Skeletal muscle tissue (tissue), 4 donors: ENCODE data around the gene PPFIBP1. TPM values are rescaled to one million over a fixed set of nuclear protein-coding genes. Genes with fewer than 3 reads are reported as not detected.

ENCODE experiments used
- H3K27ac ChIP-seq: one replicate; pipeline ENCODE4 v1.7.0; 2013; ENCODE audit warnings: mild to moderate bottlenecking, low read depth, low read length, inconsistent platforms
- H3K27me3 ChIP-seq, 3 donors: one replicate each; pipeline ENCODE4 v1.7.0; 2013; ENCODE audit warnings: low read length in 3 of 3; ENCODE audit not compliant: control insufficient read depth in 3 of 3, insufficient read depth in 3 of 3
- H3K36me3 ChIP-seq, 3 donors: one replicate each; pipeline ENCODE4 v1.7.0; 2013; ENCODE audit warnings: low read length in 3 of 3; ENCODE audit not compliant: control insufficient read depth in 3 of 3, insufficient read depth in 3 of 3
- H3K4me1 ChIP-seq, 3 donors: one replicate each; pipeline ENCODE4 v1.7.0; 2013; ENCODE audit warnings: low read length in 3 of 3, mild to moderate bottlenecking in 3 of 3; ENCODE audit not compliant: control insufficient read depth in 3 of 3, insufficient read depth in 3 of 3
- H3K4me3 ChIP-seq, 3 donors: one replicate each; pipeline ENCODE4 v1.7.0; 2013; ENCODE audit warnings: low read length in 3 of 3
- H3K9ac ChIP-seq, 3 donors: one replicate each; pipeline ENCODE4 v1.7.0; 2013; ENCODE audit warnings: low read length in 3 of 3, mild to moderate bottlenecking in 3 of 3, moderate library complexity in 2 of 3, low read depth in 1 of 3
- H3K9me3 ChIP-seq, 3 donors: one replicate each; pipeline ENCODE4 v1.7.0; 2013; ENCODE audit warnings: low read length in 3 of 3; ENCODE audit not compliant: control insufficient read depth in 3 of 3
- total RNA-seq: library from RNA; depleted of rRNA; stranded (reverse); fragments of >200 nt; gene quantifications from one replicate; pipeline ENCODE4 v1.2.3, GENCODE V29; 2014
- donor health status: Osteomylitis.

The PPFIBP1 gene
- total RNA-seq, 1 donor from 2014 or later: 49.1 TPM

- Histone ChIP-seq H3K4me3 (no peak overlapping the region), H3K9me3 (no peaks in the 10 kb centered on the region), H3K4me1 (peaks cover 6 to 25% (median 14%) of the 10 kb centered on the region in 3 donors), H3K27me3 (no peaks in the 10 kb centered on the region), H3K36me3 (no peaks in the 10 kb centered on the region), H3K27ac (no peak overlapping the region), H3K9ac (no peak overlapping the region)
Measured at GRCh38 chr12:27560126-27560525, 36.1 kb downstream of the PPFIBP1 start.

GRCh38 chr12:27561535-27562350 is 37.7 kb downstream of the PPFIBP1 start:
- Histone ChIP-seq H3K9ac (no peak overlapping the region), H3K4me1 (peaks cover 4 to 10% (median 5%) of the 10 kb centered on the region in 3 donors), H3K4me3 (no peak overlapping the region), H3K27me3 (no peaks in the 10 kb centered on the region), H3K9me3 (no peaks in the 10 kb centered on the region), H3K36me3 (no peaks in the 10 kb centered on the region), H3K27ac (no peak overlapping the region)

DNA sequence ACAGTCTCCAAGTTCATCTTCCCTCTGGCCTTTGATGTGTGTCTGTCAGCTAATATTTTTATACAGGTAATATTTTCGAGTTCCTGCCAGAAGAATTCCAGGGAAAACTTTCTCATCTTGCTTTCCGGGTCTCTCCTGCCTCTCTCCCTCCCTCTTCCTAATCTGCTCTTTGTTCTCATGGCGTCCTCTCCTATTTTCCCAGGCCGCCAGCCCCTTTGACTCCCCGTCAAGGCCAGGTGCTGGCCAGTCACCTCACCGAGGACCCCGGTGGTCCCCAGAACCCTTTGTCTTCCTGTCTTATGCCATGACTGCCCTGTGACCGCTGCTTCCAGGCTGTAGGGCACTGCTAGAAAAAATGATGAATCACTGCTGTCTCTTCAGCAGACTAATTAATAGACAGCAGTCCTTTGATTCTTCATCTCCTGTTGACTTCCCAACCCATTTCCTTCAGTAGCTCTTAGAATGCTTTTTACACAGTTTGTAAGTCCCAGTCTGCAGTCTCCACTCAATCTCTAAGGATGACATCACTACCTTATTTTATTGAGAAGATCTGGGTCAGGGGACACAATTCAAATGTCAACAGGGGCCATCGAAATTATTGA is 40.7 kb downstream of the PPFIBP1 start:
- no peaks in the 10 kb centered on the region for H3K36me3 ChIP-seq
- H3K4me3 ChIP-seq: no peak overlapping the region
- H3K9ac ChIP-seq: no peak overlapping the region
- peaks cover 3 to 5% (median 4%) of the 10 kb centered on the region in 3 donors for H3K4me1 ChIP-seq
- no peaks in the 10 kb centered on the region for H3K9me3 ChIP-seq
- no peaks in the 10 kb centered on the region for H3K27me3 ChIP-seq
- no peak overlapping the region for H3K27ac ChIP-seq

- Histone ChIP-seq H3K4me3 (no peak overlapping the region), H3K27ac (no peak overlapping the region), H3K27me3 (no peaks in the 10 kb centered on the region), H3K9me3 (no peaks in the 10 kb centered on the region), H3K36me3 (no peaks in the 10 kb centered on the region), H3K4me1 (peaks cover 3 to 5% (median 4%) of the 10 kb centered on the region in 3 donors), H3K9ac (no peak overlapping the region)
Measured at GRCh38 chr12:27566159-27566558, 42.2 kb downstream of the PPFIBP1 start.

GRCh38 chr12:27566626-27567025 is 42.6 kb downstream of the PPFIBP1 start:
- no peaks in the 10 kb centered on the region for H3K36me3 ChIP-seq
- H3K4me3 ChIP-seq: no peak overlapping the region
- no peaks in the 10 kb centered on the region for H3K27me3 ChIP-seq
- H3K9me3 ChIP-seq: no peaks in the 10 kb centered on the region
- peaks cover 0 to 5% (median 4%) of the 10 kb centered on the region in 3 donors for H3K4me1 ChIP-seq
- no peak overlapping the region for H3K9ac ChIP-seq
- no peak overlapping the region for H3K27ac ChIP-seq

GRCh38 chr12:27571463-27571862 is 47.5 kb downstream of the PPFIBP1 start:
- Histone ChIP-seq H3K36me3 (no peaks in the 10 kb centered on the region), H3K4me3 (no peak overlapping the region), H3K4me1 (peaks cover 0 to 4% (median 2%) of the 10 kb centered on the region in 3 donors), H3K9ac (no peak overlapping the region), H3K9me3 (no peaks in the 10 kb centered on the region), H3K27ac (no peak overlapping the region), H3K27me3 (no peaks in the 10 kb centered on the region)

DNA sequence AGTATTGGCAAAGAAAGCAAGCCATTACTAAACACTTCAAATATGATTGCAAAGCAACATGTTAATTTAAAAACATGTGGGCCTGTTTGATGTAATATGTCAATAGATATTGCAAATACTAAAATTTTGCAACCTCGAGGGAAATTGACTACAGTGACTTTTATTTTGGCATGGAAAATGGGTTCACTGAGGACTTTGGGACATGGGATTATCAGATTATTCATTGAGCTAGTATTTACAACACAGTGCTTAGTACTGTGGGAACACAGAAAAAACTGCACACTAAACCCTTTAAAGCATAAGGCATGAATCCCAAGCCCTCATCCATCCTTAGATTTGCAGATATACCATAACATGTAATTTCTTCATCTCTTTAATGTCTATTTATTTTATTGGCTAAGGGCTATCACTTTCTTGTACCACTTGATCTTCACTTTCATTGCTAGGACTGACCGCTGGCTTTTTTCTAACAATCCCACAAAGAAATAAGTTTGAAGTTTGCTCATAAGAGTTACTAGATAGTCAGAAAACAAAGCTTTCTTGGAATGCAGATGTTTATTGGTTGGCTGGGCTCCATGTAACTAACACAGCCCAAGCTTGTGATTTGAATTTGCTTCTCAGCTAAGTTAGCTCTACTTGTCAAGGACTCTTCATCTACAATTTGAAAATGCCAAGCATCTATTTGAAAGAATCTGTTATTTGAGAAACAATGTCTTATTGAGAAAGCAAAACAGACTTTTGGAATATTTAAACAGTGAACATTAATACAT is 48.7 kb downstream of the PPFIBP1 start:
- H3K9ac ChIP-seq: no peak overlapping the region
- no peaks in the 10 kb centered on the region for H3K27me3 ChIP-seq
- H3K36me3 ChIP-seq: no peaks in the 10 kb centered on the region
- no peak overlapping the region for H3K4me3 ChIP-seq
- H3K27ac ChIP-seq: no peak overlapping the region
- H3K4me1 ChIP-seq: peaks cover 0 to 9% (median 2%) of the 10 kb centered on the region in 3 donors
- no peaks in the 10 kb centered on the region for H3K9me3 ChIP-seq

DNA sequence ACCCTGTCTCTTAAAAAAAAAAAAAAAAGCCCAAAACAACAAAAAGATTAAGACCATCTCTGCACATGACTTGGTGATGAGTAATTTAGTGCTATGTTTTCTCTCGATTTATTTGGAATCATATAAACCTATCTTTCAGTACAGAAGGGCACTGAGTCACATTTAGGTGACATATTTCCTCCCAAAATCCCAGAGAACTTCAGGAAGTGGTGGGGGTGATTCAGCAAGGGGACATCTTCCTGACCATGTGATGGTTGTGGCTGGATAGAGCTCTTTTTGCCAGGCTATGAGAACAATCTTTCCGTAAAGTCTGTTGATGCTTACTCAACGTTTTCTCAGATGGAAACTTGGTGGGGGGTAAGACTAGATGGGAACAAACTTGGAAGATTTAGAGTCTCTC is 50.0 kb downstream of the PPFIBP1 start:
- H3K4me3 ChIP-seq: no peak overlapping the region
- no peak overlapping the region for H3K27ac ChIP-seq
- H3K4me1 ChIP-seq: peaks cover 0 to 9% (median 2%) of the 10 kb centered on the region in 3 donors
- H3K36me3 ChIP-seq: peaks cover 3 to 4% (median 4%) of the 10 kb centered on the region in 3 donors
- no peak overlapping the region for H3K9ac ChIP-seq
- no peaks in the 10 kb centered on the region for H3K27me3 ChIP-seq
- no peaks in the 10 kb centered on the region for H3K9me3 ChIP-seq

DNA sequence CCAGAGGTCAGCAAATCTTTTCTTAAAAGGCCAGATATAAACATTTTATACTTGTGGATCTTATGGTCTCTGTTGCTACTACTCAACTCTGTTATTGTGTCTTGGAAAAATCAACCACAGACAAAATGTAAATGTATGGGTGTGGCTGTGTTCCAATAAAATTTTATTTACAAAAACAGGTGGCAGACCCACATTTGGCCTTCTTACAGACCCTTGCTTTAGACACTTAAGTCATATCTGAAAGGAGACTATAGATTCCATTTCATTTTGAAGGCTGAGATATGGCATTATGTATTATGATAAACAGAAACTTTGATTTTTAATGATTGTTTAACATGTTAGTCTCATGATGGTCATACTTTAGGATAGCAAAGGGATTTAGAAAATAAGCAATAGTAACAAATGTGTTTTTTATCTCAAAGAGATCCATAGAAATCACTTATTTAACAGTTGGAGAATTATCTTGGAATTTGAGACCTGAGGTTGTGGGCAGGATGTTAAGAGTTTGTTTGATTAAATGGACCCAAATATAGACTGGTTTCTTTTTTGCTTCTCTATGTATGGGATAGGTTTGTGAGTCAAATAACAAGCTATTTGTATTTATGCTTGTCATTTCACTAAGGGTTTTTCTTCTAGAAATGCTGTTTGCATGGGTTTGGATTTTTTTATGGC is 51.2 kb downstream of the PPFIBP1 start:
- Histone ChIP-seq H3K27ac (no peak overlapping the region), H3K4me3 (no peak overlapping the region), H3K9me3 (no peaks in the 10 kb centered on the region), H3K36me3 (peaks cover 4 to 10% (median 6%) of the 10 kb centered on the region in 3 donors), H3K27me3 (no peaks in the 10 kb centered on the region), H3K4me1 (peaks cover 0 to 9% (median 2%) of the 10 kb centered on the region in 3 donors), H3K9ac (no peak overlapping the region)
